GM19397 (cell line): ENCODE data around the gene TNFRSF13B.
"Not testable (repeated sequence)": the region's sequence is repeated elsewhere in the genome, so short reads cannot be mapped to it uniquely, and the experiment has no call there.

Source experiments
- ATAC-seq: cut with Tn5 transposase; IDR thresholded peaks from one replicate; pipeline ENCODE4 v1.9.1; 2021; ENCODE audit warnings: mild to moderate bottlenecking, moderate library complexity; ENCODE audit not compliant: unreplicated experiment

TNFRSF13B gene

DNA sequence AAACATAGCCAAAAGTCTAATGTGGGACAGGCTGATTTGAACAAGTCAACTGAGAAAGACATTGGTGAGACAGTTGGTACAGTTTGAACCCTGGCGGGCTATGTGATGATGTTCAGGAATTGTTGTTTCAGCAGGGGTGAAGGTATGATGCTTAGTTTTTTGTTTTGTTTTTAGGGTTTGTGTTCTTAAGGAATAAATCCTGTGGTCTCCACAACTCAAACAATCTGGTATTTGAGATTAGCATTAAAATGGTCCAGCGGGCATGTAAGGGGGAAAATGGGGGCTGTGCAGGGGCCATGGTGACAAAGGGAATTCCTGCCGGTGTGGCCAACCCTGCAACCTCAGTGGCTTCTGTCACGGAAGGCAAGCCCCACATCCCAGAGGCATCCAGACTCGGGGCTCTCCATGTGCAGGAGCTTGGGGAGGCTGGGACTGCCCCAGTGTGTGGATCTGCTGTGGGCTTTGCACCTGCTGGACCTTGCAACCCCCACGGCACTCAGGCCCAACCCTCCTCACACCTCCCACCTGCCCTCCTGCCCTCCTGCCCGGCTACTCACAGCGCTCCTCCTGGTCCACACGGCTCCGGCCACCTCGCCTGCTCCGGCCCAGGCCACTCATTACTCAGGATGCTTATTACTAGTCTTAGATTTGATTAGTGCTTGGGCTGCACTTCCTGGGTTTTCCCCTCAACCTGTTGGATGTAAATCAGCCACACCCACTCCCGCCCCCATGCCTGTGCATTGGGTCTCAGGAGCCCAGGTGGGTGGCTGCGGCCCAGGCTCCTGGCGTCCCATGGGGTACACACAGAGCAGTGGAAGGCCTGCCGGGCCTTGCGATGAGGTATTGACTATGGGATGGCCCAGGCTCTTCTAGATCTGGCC lies at the start of gene TNFRSF13B:
TNFRSF13B (minus strand) TSS at position 661 of the 881 bp plus-strand sequence; CDS start at position 618, 43 bp downstream.
- peak; percentile 30 for ATAC-seq

- no peak for ATAC-seq
Observed at GRCh38 chr17:17021194-17021863, 49.4 kb upstream of the TNFRSF13B start.

DNA sequence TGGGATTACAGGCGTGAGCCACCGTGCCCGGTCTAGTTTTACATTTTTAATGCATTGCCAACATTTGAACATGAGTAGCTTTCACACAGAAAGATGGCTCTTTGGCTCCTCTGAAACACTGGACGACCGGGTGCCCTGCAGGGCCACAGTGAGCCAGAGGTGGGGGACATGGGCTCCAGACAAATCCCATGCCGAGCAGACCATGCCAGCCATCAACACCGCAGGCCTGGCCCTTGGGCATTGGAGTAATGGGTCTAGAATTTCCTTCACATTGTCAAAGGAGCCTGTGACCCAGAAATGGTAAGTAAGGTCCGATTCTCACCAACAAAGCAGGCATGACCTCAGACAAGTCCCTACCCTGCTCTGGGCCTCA lies 48.9 kb upstream of the TNFRSF13B start:
- ATAC-seq = no peak

DNA sequence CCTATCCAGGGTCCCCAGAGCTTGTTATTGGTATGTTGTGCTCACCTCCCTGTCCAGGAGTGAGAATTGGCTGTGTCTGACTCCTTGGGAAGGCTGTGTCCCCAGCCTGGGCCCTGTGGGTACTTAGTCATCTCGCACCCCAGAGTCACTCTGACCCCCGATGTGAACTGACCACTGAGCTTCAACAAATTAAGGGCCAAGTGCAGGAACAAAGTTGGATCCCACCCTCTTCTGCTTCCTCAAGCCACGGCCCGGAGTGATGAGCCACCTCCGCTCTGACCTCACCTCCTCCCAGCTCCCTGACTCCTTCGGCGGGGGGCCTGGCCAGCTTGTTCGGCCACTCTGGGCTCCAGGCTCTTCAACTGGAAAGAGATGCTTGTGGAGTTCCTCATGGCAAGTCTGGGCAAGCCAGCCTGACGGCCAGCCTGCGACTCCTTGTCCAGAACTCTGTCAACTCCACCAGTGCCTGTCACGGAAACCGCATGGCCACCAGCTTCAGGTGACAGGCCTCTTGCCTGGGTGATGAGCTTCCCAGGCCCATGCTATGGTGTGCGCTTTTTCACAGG lies 48.1 kb upstream of the TNFRSF13B start:
- no peak for ATAC-seq

- ATAC-seq = no peak
Observed at GRCh38 chr17:17019430-17019762, 47.5 kb upstream of the TNFRSF13B start.

DNA sequence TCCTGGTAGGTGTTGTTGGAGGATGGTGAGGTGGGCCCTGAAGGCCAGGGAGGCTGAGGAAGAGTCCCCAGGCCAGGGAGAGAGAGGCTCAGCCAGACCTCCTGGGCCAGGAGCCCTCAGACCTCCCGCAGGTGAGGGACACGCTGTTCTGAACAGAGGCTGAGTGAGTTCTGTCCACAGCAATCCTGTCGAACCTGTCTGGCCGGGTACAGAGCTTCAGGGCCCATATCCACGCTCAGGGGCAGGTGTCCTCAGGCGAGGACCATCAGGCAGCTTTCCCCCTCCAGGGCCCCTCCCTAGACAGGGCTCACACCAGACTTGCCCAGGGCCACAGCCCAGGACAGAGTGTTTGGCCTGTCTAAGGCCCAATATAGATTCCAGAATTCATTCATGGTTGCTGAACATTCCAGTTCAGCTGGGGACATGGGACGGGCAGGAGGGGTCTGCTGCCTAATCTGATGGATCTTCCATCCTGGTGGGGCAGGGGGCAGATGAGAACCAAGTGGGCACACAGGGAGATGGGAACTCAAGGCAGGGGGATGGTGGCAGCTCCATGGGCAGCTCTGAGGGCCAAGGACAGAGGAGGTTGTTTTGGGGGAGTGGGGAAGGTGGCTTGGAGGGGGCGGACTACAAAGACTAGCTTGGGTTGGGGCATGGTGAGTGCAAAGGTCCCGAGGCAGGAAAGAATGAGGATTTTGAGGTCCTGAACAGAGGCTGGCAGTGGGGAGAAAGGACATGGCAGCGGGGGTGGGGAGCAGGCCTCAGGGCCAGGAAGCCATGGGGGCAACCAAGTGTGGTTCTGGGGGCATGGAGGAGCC lies 46.9 kb upstream of the TNFRSF13B start:
- ATAC-seq = no peak

GRCh38 chr17:17018021-17018441 lies 46.1 kb upstream of the TNFRSF13B start:
- no peak for ATAC-seq

- ATAC-seq = no peak
Observed at GRCh38 chr17:17017343-17018014, 45.6 kb upstream of the TNFRSF13B start.

- ATAC-seq = not testable (repeated sequence)
Observed at GRCh38 chr17:17016199-17017197, 44.6 kb upstream of the TNFRSF13B start.

DNA sequence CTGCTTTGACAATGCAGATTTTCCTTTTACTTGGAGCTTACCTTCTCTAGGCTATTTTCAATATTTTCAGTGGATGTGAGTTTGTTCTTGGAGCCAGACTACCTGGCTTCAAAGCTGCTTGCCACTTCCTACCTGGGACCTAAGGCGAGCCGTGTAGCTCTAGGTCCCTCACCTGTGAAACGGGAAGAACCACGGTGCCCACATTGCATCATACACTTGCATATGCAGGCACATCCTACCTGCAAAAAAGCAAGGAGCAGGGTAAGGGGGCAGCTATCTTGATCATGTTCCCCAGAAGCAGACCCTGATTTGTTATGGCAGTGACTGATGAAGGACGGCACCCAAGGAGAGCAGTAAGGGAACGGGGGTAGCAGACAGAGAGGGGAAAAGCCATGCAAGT lies 43.3 kb upstream of the TNFRSF13B start:
- ATAC-seq = no peak

DNA sequence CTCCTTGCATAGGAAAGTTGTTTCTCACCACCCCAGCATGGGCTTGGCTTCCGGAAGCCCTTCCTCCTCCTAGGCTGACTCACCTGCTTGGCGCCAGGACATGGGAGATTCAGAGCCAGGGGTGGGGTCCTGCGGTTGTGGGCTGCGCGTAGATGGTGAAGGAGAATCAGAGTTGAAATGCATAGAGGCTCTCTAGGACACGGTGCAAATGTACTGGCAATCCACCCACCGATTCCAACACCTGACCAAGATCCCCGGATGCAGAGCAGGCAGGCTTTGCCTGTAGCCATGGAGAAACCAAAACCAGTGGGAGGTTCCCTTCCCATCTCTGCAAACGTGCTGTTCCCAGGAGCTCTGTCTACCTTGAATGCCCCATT lies 42.8 kb upstream of the TNFRSF13B start:
- ATAC-seq = not testable (repeated sequence)

DNA sequence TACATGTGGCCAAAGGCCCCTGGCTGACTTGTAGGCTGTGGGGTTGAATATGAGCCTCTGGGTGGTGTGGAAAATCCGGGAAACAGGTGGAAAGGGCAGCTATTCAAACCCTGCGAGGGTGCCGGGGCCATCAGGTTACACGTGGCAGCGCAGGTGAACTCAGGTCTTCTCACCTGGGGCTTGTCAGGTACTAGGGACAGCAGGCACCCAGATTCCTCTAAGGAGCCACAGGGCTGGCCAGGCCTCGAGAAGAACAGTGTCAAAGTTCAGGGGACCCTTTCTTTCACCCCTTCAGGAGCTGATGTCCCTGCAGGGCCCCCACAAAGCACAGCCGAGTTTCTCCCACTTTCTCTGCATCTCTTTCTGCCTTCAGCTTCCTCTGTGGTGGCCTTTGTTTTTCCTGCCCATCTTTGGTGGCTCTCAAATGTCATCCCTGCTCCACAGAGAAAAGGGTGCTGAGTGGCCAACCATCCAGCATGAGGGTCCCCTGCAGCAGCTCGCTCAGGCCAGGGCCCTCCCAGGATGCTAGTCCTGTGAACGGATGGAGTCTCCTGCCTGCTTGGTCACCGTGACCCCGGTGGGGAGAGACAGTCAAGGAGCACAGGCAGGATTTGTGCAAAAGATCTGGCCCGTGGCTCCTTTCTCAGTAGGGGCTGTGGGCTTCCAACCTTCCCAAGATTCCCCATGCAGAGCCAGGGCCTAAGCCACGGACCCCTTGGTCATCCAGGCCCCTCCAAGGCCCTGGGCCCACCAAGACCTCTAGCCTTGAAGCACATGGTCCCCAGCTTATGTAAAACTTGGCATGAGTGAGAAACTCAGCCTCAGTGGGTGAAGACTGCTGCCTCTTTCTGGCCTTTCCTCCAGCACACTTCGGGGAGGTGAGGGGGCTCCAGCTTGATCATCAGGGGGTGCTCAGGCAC lies 42.2 kb upstream of the TNFRSF13B start:
- not testable (repeated sequence) for ATAC-seq

GRCh38 chr17:17011043-17011907 lies 39.4 kb upstream of the TNFRSF13B start:
- ATAC-seq = not testable (repeated sequence)

DNA sequence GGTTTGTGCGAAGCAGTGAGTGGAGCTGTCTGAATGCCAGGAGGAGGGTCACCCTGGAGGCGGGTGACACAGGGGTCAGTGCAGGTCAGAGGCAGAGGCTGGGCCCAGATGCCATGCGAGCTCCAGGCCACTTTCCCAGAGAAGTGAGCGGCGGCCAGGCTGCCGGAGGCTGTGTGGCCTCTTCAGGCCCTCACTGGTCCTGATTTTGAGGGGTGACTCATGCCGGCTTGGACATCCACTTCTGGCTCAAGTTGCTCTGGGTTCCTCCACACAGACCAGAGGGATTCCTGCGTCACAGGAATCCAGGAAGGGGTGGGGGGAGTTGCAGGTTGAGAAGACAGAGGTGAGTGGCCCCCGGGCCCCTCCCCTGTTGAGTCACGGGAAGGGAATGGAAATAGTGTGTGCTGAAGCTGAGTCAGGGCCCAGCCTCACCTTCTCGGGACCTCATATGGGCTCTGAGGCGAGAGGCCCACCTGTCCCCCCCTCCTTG lies 38.7 kb upstream of the TNFRSF13B start:
- ATAC-seq = not testable (repeated sequence)

DNA sequence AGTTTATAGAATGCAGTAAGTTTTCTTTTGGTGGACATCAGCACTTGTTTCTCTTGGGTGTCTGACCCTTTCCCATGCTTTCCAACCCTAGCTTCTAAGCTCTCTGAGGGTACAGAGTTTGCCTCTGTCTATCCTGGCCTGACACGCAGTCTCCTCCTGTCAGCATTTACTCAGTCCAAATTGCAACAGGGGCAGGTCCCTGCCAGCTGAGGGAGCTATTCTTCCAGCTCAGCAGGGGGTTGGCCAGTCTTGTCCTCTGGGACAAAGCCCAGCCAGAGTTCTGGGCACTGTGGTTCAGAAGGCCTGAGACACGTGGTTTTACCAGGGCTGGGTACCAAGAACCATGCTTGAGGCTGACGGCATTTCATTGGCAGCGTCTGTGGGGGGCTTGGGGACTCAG lies 38.1 kb upstream of the TNFRSF13B start:
- ATAC-seq = not testable (repeated sequence)

GRCh38 chr17:17008621-17009397 lies 36.9 kb upstream of the TNFRSF13B start:
- not testable (repeated sequence) for ATAC-seq
